Testis (tissue), 3 donors: ENCODE data around the gene ABCD4. TPM values are rescaled to one million over a fixed set of nuclear protein-coding genes. Genes with fewer than 3 reads are reported as not detected.

Experiments used
- DNase-seq: peaks from one replicate; pipeline ENCODE4 v3.0.0-alpha.2; 2019
- H3K27ac ChIP-seq, 2 donors: fragments of 200-600 bp; sonication (generic); one replicate each; pipeline ENCODE4 v1.5.1; 2019
- H3K27me3 ChIP-seq: fragments of 200-600 bp; sonication (generic); one replicate; pipeline ENCODE4 v1.5.1; 2019
- H3K36me3 ChIP-seq: fragments of 200-600 bp; sonication (generic); one replicate; pipeline ENCODE4 v1.5.1; 2017; ENCODE audit warnings: low read depth; ENCODE audit errors: missing control alignments
- H3K4me1 ChIP-seq: fragments of 200-600 bp; sonication (generic); one replicate; pipeline ENCODE4 v1.5.1; 2019
- H3K4me3 ChIP-seq, 2 donors: fragments of 200-600 bp; sonication (generic); one replicate each; pipeline ENCODE4 v1.5.1; 2017 to 2019
- H3K9me3 ChIP-seq: fragments of 200-600 bp; sonication (generic); one replicate; pipeline ENCODE4 v1.5.1; 2017
- POLR2A ChIP-seq: fragments of 450-650 bp; IDR thresholded peaks from one replicate; pipeline ENCODE4 v1.6.1; 2017; ENCODE audit warnings: antibody characterized with exemption, mild to moderate bottlenecking, moderate library complexity
- WGBS, 2 donors: methylation state at CpG; one replicate each; pipeline ENCODE4 v1.1.5; 2018; 5-methylcytosine and 5-hydroxymethylcytosine counted together
- intact Hi-C: fragments of 100-400 bp; cut with DNase I; formaldehyde crosslinking; loops from one replicate; pipeline ENCODE4 v1.15.1; 2023; ENCODE audit warnings: low total_unique reads
- polyA plus RNA-seq: library from polyadenylated mRNA; stranded (reverse); fragments of 350-450 nt; fragmentation: Illumina TruSeq; extraction: RNeasy Lipid Tissue Mini Kit (QIAGEN cat#74804); gene quantifications from one replicate; pipeline ENCODE4 v1.2.3, GENCODE V29; 2014; ENCODE audit warnings: low read depth, low replicate concordance; ENCODE audit not compliant: insufficient read depth
- total RNA-seq, 2 donors: library from RNA; depleted of rRNA; stranded (reverse); fragments of >200 nt; gene quantifications; one replicate each; pipeline ENCODE4 v1.2.3, GENCODE V29; 2016
- TF ChIP-seq, protein P1 (sequence below), 3 experiments: fragments of 450-650 bp in 2 of 3; fragments of 200-600 bp in 1 of 3; sonication (generic) in 1 of 3; IDR thresholded peaks; one replicate each; pipeline ENCODE4 v1.5.1; 2016 to 2019; ENCODE audit warnings: antibody characterized with exemption in 3 of 3, mild to moderate bottlenecking in 2 of 3, moderate library complexity in 1 of 3

The ABCD4 gene
- total and polyA plus RNA-seq, 3 donors from 2014 or later: 53.8 to 89.4 (median 86.7) TPM

DNA sequence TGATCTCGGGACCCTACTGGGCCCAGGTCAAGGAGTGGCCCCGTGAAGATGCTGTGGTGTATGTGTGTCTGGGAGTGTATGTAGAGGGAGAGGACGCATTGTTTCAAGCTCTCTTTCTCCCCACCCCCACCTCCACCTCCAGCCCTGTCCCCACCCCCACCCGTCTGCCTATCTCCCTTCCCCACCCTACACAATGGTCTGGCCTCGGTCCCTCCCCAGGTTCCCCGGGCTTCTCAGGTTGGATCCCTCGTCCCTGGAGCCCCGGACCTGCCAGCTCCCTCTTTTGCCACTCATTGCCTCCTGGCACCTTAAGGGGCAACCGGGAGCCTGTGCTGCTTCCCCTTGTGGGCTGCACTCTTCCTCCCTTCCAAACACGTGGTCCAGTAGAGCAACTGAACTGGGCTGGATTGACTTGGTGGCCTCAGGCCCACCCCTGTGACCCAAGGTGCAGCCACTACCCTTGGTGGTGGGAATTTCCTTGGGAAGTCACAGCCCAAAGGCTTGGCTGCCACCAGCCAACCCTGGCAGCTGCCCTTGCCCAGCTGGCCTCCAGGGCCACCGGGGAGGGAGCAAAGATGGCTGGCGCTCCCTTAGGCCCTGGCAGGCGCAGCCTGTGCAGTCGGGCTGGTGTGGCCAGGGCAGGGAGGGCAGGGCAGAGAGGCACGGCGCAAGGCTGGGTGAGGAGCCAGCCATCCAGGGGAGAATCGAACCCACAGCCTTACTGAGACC lies 46.2 kb upstream of the ABCD4 start:
- WGBS, 2 donors: 63 to 64% methylated on average over 12 to 17 of the region's 17 CpGs
- H3K4me3 ChIP-seq: no peak overlapping the region
- H3K9me3 ChIP-seq: no peaks in the 10 kb centered on the region
- no peaks in the 10 kb centered on the region for H3K36me3 ChIP-seq
- no peaks in the 10 kb centered on the region for H3K4me1 ChIP-seq
- no peak for DNase-seq
- H3K27me3 ChIP-seq: no peaks in the 10 kb centered on the region
- H3K27ac ChIP-seq: no peak overlapping the region
- no peak for TF ChIP-seq POLR2A
- TF ChIP-seq, protein P1, sequence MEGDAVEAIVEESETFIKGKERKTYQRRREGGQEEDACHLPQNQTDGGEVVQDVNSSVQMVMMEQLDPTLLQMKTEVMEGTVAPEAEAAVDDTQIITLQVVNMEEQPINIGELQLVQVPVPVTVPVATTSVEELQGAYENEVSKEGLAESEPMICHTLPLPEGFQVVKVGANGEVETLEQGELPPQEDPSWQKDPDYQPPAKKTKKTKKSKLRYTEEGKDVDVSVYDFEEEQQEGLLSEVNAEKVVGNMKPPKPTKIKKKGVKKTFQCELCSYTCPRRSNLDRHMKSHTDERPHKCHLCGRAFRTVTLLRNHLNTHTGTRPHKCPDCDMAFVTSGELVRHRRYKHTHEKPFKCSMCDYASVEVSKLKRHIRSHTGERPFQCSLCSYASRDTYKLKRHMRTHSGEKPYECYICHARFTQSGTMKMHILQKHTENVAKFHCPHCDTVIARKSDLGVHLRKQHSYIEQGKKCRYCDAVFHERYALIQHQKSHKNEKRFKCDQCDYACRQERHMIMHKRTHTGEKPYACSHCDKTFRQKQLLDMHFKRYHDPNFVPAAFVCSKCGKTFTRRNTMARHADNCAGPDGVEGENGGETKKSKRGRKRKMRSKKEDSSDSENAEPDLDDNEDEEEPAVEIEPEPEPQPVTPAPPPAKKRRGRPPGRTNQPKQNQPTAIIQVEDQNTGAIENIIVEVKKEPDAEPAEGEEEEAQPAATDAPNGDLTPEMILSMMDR (IDR thresholded peaks at IDR 0.05): no peak
- intact Hi-C loops: no loop called here

- intact Hi-C loops: no loop called here
- TF ChIP-seq, protein P1 (IDR thresholded peaks at IDR 0.05): no peak
- TF ChIP-seq POLR2A: no peak
- DNase-seq: no peak
- Histone ChIP-seq H3K4me1 (no peaks in the 10 kb centered on the region), H3K36me3 (no peaks in the 10 kb centered on the region), H3K27me3 (no peaks in the 10 kb centered on the region), H3K4me3 (no peak within 1 kb of the TSS), H3K9me3 (no peaks in the 10 kb centered on the region), H3K27ac (no peak within 1 kb of the TSS)
- 52 to 78% methylated on average over 4 to 12 of the region's 12 CpGs for WGBS, 2 donors
Observed at GRCh38 chr14:74348241-74348734, 45.6 kb upstream of the ABCD4 start, which contains the start of gene VRTN. VRTN (plus strand) TSS chr14:74348471; CDS start chr14:74356784, 8,313 bp downstream.

GRCh38 chr14:74347795-74348100 lies 45.0 kb upstream of the ABCD4 start:
- H3K4me1 ChIP-seq: no peaks in the 10 kb centered on the region
- WGBS, 2 donors: 53 to 60% methylated on average over 1 of the region's 1 CpG
- TF ChIP-seq, protein P1 (IDR thresholded peaks at IDR 0.05): no peak
- no peak for TF ChIP-seq POLR2A
- H3K9me3 ChIP-seq: no peaks in the 10 kb centered on the region
- H3K27me3 ChIP-seq: no peaks in the 10 kb centered on the region
- DNase-seq: no peak
- no peak overlapping the region for H3K4me3 ChIP-seq
- H3K27ac ChIP-seq: no peak overlapping the region
- no peaks in the 10 kb centered on the region for H3K36me3 ChIP-seq
- intact Hi-C loops: no loop called here

DNA sequence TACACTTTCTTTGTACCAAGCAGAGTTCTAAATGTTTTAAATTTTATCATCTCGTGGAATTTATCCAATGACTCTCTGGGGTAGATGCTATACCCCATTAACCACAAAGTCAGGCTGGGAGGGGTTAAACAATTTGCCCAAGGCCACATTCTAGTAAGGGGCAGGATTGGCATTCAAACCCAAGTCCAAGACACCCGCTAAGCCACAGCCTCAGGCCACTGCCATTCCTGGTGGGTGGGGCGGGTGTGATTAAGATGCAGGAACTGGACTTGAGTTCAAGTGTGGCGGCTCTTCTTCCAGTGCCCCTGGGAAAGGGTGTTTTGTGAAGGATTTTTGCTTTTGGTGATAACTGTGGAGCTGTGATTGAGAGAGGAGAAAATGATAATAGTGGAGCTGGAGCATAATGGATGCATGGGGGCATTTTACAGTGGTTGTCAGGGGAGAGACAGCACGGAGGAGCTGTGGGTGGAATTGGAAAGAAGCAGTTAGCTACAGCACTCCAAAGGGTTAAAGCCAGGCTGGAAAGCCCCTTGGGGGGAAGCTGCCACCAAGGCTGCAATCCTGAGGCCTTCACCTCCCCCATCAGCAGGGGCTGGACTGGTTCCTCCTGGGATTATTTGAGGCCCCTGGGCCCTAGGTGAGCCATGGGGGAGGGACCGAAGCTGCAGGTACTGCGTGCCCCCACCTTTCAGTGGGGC lies 44.5 kb upstream of the ABCD4 start:
- no peak for DNase-seq
- Histone ChIP-seq H3K4me3 (no peak overlapping the region), H3K4me1 (no peaks in the 10 kb centered on the region), H3K27ac (no peak overlapping the region), H3K27me3 (no peaks in the 10 kb centered on the region), H3K9me3 (no peaks in the 10 kb centered on the region), H3K36me3 (no peaks in the 10 kb centered on the region)
- intact Hi-C loops: no loop called here
- TF ChIP-seq, protein P1 (IDR thresholded peaks at IDR 0.05): no peak
- no peak for TF ChIP-seq POLR2A
- 75 to 83% methylated on average over 7 of the region's 7 CpGs for WGBS, 2 donors
